Left lung (tissue), 10 donors: ENCODE results near the gene VSNL1. TPM values are rescaled to one million over a fixed set of nuclear protein-coding genes. Genes with fewer than 3 reads are reported as not detected.

Experiments
- ATAC-seq: fragments of 200-7000 bp; cut with Tn5 transposase; one replicate; pipeline ENCODE4 v1.9.1; 2020; ENCODE audit warnings: moderate library complexity
- DNase-seq, 4 donors: peaks; one replicate each; pipeline ENCODE4 v3.0.0-alpha.2; 2013 to 2020
- H3K27ac ChIP-seq, 2 donors: fragments of 200-600 bp; sonication (generic) in 1 of 2; one replicate each; pipeline versions ENCODE4 v1.5.0 to v1.8.0; 2020 to 2021
- H3K27me3 ChIP-seq, 2 donors: fragments of 200-600 bp; sonication (generic) in 1 of 2; one replicate each; pipeline versions ENCODE4 v1.5.0 to v1.8.0; 2020 to 2021
- H3K36me3 ChIP-seq, 2 donors: fragments of 200-600 bp; sonication (generic) in 1 of 2; one replicate each; pipeline versions ENCODE4 v1.5.0 to v1.8.0; 2020 to 2021
- H3K4me1 ChIP-seq, 2 donors: fragments of 200-600 bp; one replicate each; pipeline ENCODE4 v1.8.0; 2021
- H3K4me3 ChIP-seq, 2 donors: fragments of 200-600 bp; sonication (generic) in 1 of 2; one replicate each; pipeline versions ENCODE4 v1.5.0 to v1.8.0; 2020 to 2021; ENCODE audit warnings: mild to moderate bottlenecking in 1 of 2
- H3K9me3 ChIP-seq, 2 donors: fragments of 200-600 bp; sonication (generic) in 1 of 2; one replicate each; pipeline versions ENCODE4 v1.5.0 to v1.8.0; 2020 to 2021
- CTCF ChIP-seq, 2 donors: fragments of 200-600 bp; sonication (generic) in 1 of 2; IDR thresholded peaks; one replicate each; pipeline versions ENCODE4 v1.5.0 to v1.8.0; 2021; ENCODE audit warnings: antibody characterized with exemption in 2 of 2
- intact Hi-C, 2 donors: fragments of 100-400 bp; cut with DNase I; formaldehyde crosslinking; loops; one replicate each; pipeline versions ENCODE4 v1.11.2 to v1.14.2; 2022
- polyA plus RNA-seq, 6 donors: library from polyadenylated mRNA; unstranded; fragments of 120-200 nt; gene quantifications; one replicate each; pipeline ENCODE4 v1.2.1, GENCODE V29; 2013; ENCODE audit not compliant: insufficient read length in 6 of 6
- total RNA-seq, 2 donors: library from RNA; stranded (reverse); fragmentation: NEBNext Ultra II Directional; extraction: Animal tissue kit (Norgen Biotek cat#: 25700); gene quantifications; one replicate each; pipeline ENCODE4 v1.2.1, GENCODE V29; 2021
- donor health status: DM: no; HTN: yes; CAD: no.
- donor health status: DM: no; HTN: no; CAD: no.

VSNL1 gene
- total and polyA plus RNA-seq, 8 donors: 1.6 to 21.3 (median 16.9) TPM

GRCh38 chr2:17545680-17546613 lies 5.5 kb downstream of the VSNL1 start:
- no peak overlapping the region for H3K27ac ChIP-seq
- no peak for TF ChIP-seq CTCF (IDR thresholded peaks at IDR 0.05)
- intact Hi-C loops: no loop called here
- DNase-seq: no peak
- no peaks in the 10 kb centered on the region for H3K36me3 ChIP-seq
- H3K27me3 ChIP-seq: peaks cover 10 to 58% of the 10 kb centered on the region in 2 donors
- no peak for ATAC-seq
- H3K4me3 ChIP-seq: no peak overlapping the region
- H3K4me1 ChIP-seq: no peaks in the 10 kb centered on the region
- no peaks in the 10 kb centered on the region for H3K9me3 ChIP-seq

GRCh38 chr2:17547237-17547636 lies 6.7 kb downstream of the VSNL1 start:
- H3K36me3 ChIP-seq: no peaks in the 10 kb centered on the region
- ATAC-seq: no peak
- H3K4me1 ChIP-seq: no peaks in the 10 kb centered on the region
- H3K27ac ChIP-seq: no peak overlapping the region
- no peak for DNase-seq
- no peak for TF ChIP-seq CTCF (IDR thresholded peaks at IDR 0.05)
- H3K27me3 ChIP-seq: peaks cover 0 to 45% of the 10 kb centered on the region in 2 donors
- intact Hi-C loops: no loop called here
- no peak overlapping the region for H3K4me3 ChIP-seq
- no peaks in the 10 kb centered on the region for H3K9me3 ChIP-seq

GRCh38 chr2:17547737-17548136 lies 7.2 kb downstream of the VSNL1 start:
- H3K27me3 ChIP-seq: peaks cover 0 to 40% of the 10 kb centered on the region in 2 donors
- H3K4me1 ChIP-seq: no peaks in the 10 kb centered on the region
- TF ChIP-seq CTCF (IDR thresholded peaks at IDR 0.05): no peak
- intact Hi-C loops: no loop called here
- no peaks in the 10 kb centered on the region for H3K9me3 ChIP-seq
- no peak overlapping the region for H3K27ac ChIP-seq
- DNase-seq (no peak), ATAC-seq (no peak)
- H3K36me3 ChIP-seq: no peaks in the 10 kb centered on the region
- no peak overlapping the region for H3K4me3 ChIP-seq

GRCh38 chr2:17550907-17551306 lies 10.4 kb downstream of the VSNL1 start:
- H3K27me3 ChIP-seq: peaks cover 0 to 8% of the 10 kb centered on the region in 2 donors
- no peak for ATAC-seq
- H3K4me1 ChIP-seq: no peaks in the 10 kb centered on the region
- H3K4me3 ChIP-seq: no peak overlapping the region
- no peaks in the 10 kb centered on the region for H3K9me3 ChIP-seq
- no peak for DNase-seq
- no peak for TF ChIP-seq CTCF (IDR thresholded peaks at IDR 0.05)
- H3K36me3 ChIP-seq: no peaks in the 10 kb centered on the region
- H3K27ac ChIP-seq: no peak overlapping the region
- intact Hi-C loops: no loop called here

- TF ChIP-seq CTCF (IDR thresholded peaks at IDR 0.05): no peak
- no peaks in the 10 kb centered on the region for H3K36me3 ChIP-seq
Measured at GRCh38 chr2:17555150-17555549, 14.7 kb downstream of the VSNL1 start.

More at GRCh38 chr2:17555150-17555549, 14.7 kb downstream of the VSNL1 start:
- no peaks in the 10 kb centered on the region for H3K27me3 ChIP-seq
- DNase-seq (no peak), ATAC-seq (no peak)
- H3K4me3 ChIP-seq: no peak overlapping the region
- H3K4me1 ChIP-seq: no peaks in the 10 kb centered on the region
- intact Hi-C loops: no loop called here
- H3K9me3 ChIP-seq: no peaks in the 10 kb centered on the region
- H3K27ac ChIP-seq: no peak overlapping the region
